ENCODE data around the gene KRTAP9-4.
"Not testable (repeated sequence)": the region's sequence is repeated elsewhere in the genome, so short reads cannot be mapped to it uniquely, and the experiment has no call there.

Gene KRTAP9-4

GRCh38 chr17:41265078-41265477 is 15.6 kb downstream of the KRTAP9-4 start, which contains the start of gene KRTAP9-6:
Gene KRTAP9-6 (plus strand): TSS chr17:41265378. CDS start chr17:41265378, 0 bp downstream.
- DNase-seq, result no peak

GRCh38 chr17:41267711-41268110 is 18.2 kb downstream of the KRTAP9-4 start:
- no peak for DNase-seq

GRCh38 chr17:41271323-41271722 is 21.8 kb downstream of the KRTAP9-4 start:
- not testable (repeated sequence) for DNase-seq

- no peak for DNase-seq
Measured at GRCh38 chr17:41271858-41272257, 22.4 kb downstream of the KRTAP9-4 start.

- DNase-seq, result not testable (repeated sequence)
Measured at GRCh38 chr17:41275648-41276190, 26.2 kb downstream of the KRTAP9-4 start, which contains the start of gene KRTAP9-7. Gene KRTAP9-7 (plus strand): TSS chr17:41275698. CDS start chr17:41275698, 0 bp downstream.

- DNase-seq, result no peak
Measured at GRCh38 chr17:41278176-41278955, 28.9 kb downstream of the KRTAP9-4 start.

- no peak for DNase-seq
Measured at GRCh38 chr17:41284043-41284442, 34.6 kb downstream of the KRTAP9-4 start.

GRCh38 chr17:41284546-41284945 is 35.1 kb downstream of the KRTAP9-4 start:
- DNase-seq, result no peak

- no peak for DNase-seq
Measured at GRCh38 chr17:41287050-41287449, 37.6 kb downstream of the KRTAP9-4 start.

- DNase-seq, result no peak
Measured at GRCh38 chr17:41294016-41294415, 44.5 kb downstream of the KRTAP9-4 start.

GRCh38 chr17:41296846-41297245 is 47.4 kb downstream of the KRTAP9-4 start:
- no peak for DNase-seq

GRCh38 chr17:41298458-41299135 is 49.1 kb downstream of the KRTAP9-4 start:
- DNase-seq, result no peak

All from right kidney (tissue), 1 donor.